HepG2 (cell line): ENCODE measurements around the gene GTF2A1. TPM values are rescaled to one million over a fixed set of nuclear protein-coding genes. Genes with fewer than 3 reads are reported as not detected.
A peak's percentile ranks its signal among the peaks of the same experiment; 100 is the strongest.

Source experiments
- BHLHE40 ChIP-seq: IDR thresholded peaks from 2 replicates; pipeline ENCODE4 v1.6.1; 2011; ENCODE audit warnings: low read length, improper control_type of control experiment
- CEBPG ChIP-seq: IDR thresholded peaks from 2 replicates; pipeline ENCODE4 v1.6.1; 2016
- ERF ChIP-seq: IDR thresholded peaks from 2 replicates; pipeline ENCODE4 v1.6.1; 2018; ENCODE audit warnings: missing biosample characterization, missing genetic modification reagents
- FOXP1 ChIP-seq, 2 experiments: fragments of 450-650 bp in 1 of 2; IDR thresholded peaks; 2 replicates each; pipeline ENCODE4 v1.6.1; 2017 to 2018; ENCODE audit warnings: antibody characterized with exemption in 1 of 2
- MTF1 ChIP-seq: sonication (generic); formaldehyde crosslinking; IDR thresholded peaks from 2 replicates; pipeline ENCODE4 v1.5.0; 2020; ENCODE audit warnings: missing genetic modification reagents
- MYNN ChIP-seq: sonication (generic); formaldehyde crosslinking; IDR thresholded peaks from 2 replicates; pipeline ENCODE4 v1.4.0; 2020; ENCODE audit warnings: mild to moderate bottlenecking, low read depth, missing genetic modification reagents
- NFE2L2 ChIP-seq: fragments of 150-350 bp; IDR thresholded peaks from 2 replicates; pipeline ENCODE4 v1.6.1; 2014; ENCODE audit warnings: low read length
- NRL ChIP-seq: sonication (generic); formaldehyde crosslinking; IDR thresholded peaks from 2 replicates; pipeline ENCODE4 v1.5.0; 2020; ENCODE audit warnings: missing genetic modification reagents, mild to moderate bottlenecking, moderate library complexity, borderline replicate concordance
- TP53 ChIP-seq: sonication (generic); formaldehyde crosslinking; conservative IDR thresholded peaks from 2 replicates; pipeline ENCODE4 v1.4.0; 2020; ENCODE audit warnings: missing genetic modification reagents
- ZNF12 ChIP-seq: sonication (generic); formaldehyde crosslinking; IDR thresholded peaks from 2 replicates; pipeline ENCODE4 v1.5.0; 2020; ENCODE audit warnings: missing genetic modification reagents
- ZNF530 ChIP-seq: sonication (generic); formaldehyde crosslinking; IDR thresholded peaks from 2 replicates; pipeline ENCODE4 v1.5.0; 2020; ENCODE audit warnings: low read depth, mild to moderate bottlenecking, missing genetic modification reagents
- ZNF546 ChIP-seq: sonication (generic); formaldehyde crosslinking; conservative IDR thresholded peaks from 2 replicates; pipeline ENCODE4 v1.8.1; 2023; ENCODE audit warnings: mild to moderate bottlenecking, missing genetic modification reagents
- ZNF616 ChIP-seq: sonication (generic); formaldehyde crosslinking; IDR thresholded peaks from 2 replicates; pipeline ENCODE4 v1.5.0; 2020; ENCODE audit warnings: low read depth, mild to moderate bottlenecking, missing genetic modification reagents
- ZNF652 ChIP-seq: IDR thresholded peaks from 2 replicates; pipeline ENCODE4 v1.6.1; 2016; ENCODE audit warnings: low read depth, borderline replicate concordance
- ZNF883 ChIP-seq: sonication (generic); formaldehyde crosslinking; IDR thresholded peaks from 2 replicates; pipeline ENCODE4 v1.5.1; 2020; ENCODE audit warnings: mild to moderate bottlenecking, missing genetic modification reagents; ENCODE audit errors: not compliant biosample characterization
- polyA plus RNA-seq, 8 experiments: library from polyadenylated mRNA; depleted of rRNA in 3 of 8; stranded (reverse) in 7 of 8; unstranded in 1 of 8; fragments of >200 nt; fragmentation: Illumina TruSeq in 4 of 8; extraction: Trizol in 4 of 8; gene quantifications; 2 replicates each; pipeline versions ENCODE4 v1.2.1 to v1.2.3, GENCODE V29; 2011 to 2016; ENCODE audit warnings: low read depth in 4 of 8, missing spikeins in 1 of 8, mixed read lengths in 1 of 8; ENCODE audit not compliant: insufficient read depth in 1 of 8
- total RNA-seq, 5 experiments: library from RNA; depleted of rRNA; stranded (reverse); fragments of >200 nt; fragmentation: Illumina TruSeq; extraction: Trizol; gene quantifications; 2 replicates each; pipeline ENCODE4 v1.2.3, GENCODE V29; 2016; ENCODE audit warnings: low read depth in 1 of 5
- TF ChIP-seq, protein P1 (sequence below): IDR thresholded peaks from 2 replicates; pipeline ENCODE4 v1.6.1; 2016; ENCODE audit warnings: mild to moderate bottlenecking, missing biosample characterization, missing genetic modification reagents
- TF ChIP-seq, protein P2 (sequence below): sonication (generic); formaldehyde crosslinking; IDR thresholded peaks from 2 replicates; pipeline ENCODE4 v1.4.0; 2020; ENCODE audit warnings: missing genetic modification reagents, borderline replicate concordance
- TF ChIP-seq, protein P3 (sequence below): sonication (generic); formaldehyde crosslinking; IDR thresholded peaks from 2 replicates; pipeline ENCODE4 v1.8.0; 2022; ENCODE audit warnings: mild to moderate bottlenecking, missing genetic modification reagents; ENCODE audit not compliant: insufficient replicate concordance

The GTF2A1 gene
- total and polyA plus RNA-seq, 2 of the 13 experiments (the other 11 are each of a cell fraction or from before 2014, with no cell fraction given): 14.9 to 17.5 TPM

DNA sequence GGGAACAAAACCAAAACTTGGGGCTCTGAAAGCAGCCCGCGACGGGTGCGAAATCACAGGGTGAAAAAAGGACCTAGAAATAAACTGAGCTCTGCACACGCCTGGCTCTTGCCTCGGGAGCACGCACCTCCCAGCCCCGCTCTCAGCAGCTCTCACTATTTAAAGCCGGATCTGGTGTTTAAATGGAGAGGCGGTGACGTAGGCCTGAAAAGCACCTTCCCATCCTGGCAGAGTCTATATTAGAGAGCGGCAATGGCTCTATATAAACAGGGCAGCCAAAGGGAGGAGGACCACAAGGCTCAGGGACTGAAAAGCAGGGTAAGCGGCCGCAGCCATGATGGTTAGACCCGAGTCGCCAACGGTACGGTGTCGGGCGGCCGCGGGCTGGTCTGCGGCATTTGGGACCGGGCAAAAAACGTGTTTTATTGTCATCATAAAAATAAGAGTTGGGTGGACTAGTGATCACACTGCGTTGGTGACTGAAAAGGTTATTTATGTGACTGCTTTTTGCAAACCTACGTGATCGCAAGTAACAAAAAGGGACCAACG, 1.5 kb downstream of the GTF2A1 start (continued):
- peak; percentile 61; the same call in 1 of the 2 replicates for TF ChIP-seq ZNF12 (CRISPR knock-in tag)
- TF ChIP-seq BHLHE40: no peak
- no peak for TF ChIP-seq TP53 (CRISPR knock-in tag)
- peak; percentile 56 for TF ChIP-seq ZNF883 (CRISPR knock-in tag)
- 0 out of 2 replicates have a peak, but pooled peaks have one; percentile 7 for TF ChIP-seq ZNF546 (CRISPR knock-in tag)
- TF ChIP-seq NRL: peak; percentile 71; the same call in 1 of the 2 replicates
- no peak for TF ChIP-seq MYNN (CRISPR knock-in tag)
- peak; percentile 76; the same call in 1 of the 2 replicates for TF ChIP-seq ERF (CRISPR knock-in tag)
- TF ChIP-seq NFE2L2: no peak
- TF ChIP-seq FOXP1 (IDR thresholded peaks at IDR 0.05): no peak
- no peak; the same call in 1 of the 2 replicates for TF ChIP-seq FOXP1 (CRISPR knock-in tag; IDR thresholded peaks at IDR 0.05)
- TF ChIP-seq ZNF652 (CRISPR knock-in tag): no peak
- no peak for TF ChIP-seq ZNF616
- TF ChIP-seq, protein P1, sequence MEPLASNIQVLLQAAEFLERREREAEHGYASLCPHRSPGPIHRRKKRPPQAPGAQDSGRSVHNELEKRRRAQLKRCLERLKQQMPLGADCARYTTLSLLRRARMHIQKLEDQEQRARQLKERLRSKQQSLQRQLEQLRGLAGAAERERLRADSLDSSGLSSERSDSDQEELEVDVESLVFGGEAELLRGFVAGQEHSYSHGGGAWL (CRISPR knock-in tag): peak; percentile 71; the same call in 1 of the 2 replicates
- TF ChIP-seq CEBPG: 0 out of 2 replicates have a peak, but pooled peaks have one; percentile 22
- TF ChIP-seq MTF1 (CRISPR knock-in tag): peak; percentile 56; the same call in 1 of the 2 replicates
- no peak for TF ChIP-seq ZNF530 (CRISPR knock-in tag)
- TF ChIP-seq, protein P2, sequence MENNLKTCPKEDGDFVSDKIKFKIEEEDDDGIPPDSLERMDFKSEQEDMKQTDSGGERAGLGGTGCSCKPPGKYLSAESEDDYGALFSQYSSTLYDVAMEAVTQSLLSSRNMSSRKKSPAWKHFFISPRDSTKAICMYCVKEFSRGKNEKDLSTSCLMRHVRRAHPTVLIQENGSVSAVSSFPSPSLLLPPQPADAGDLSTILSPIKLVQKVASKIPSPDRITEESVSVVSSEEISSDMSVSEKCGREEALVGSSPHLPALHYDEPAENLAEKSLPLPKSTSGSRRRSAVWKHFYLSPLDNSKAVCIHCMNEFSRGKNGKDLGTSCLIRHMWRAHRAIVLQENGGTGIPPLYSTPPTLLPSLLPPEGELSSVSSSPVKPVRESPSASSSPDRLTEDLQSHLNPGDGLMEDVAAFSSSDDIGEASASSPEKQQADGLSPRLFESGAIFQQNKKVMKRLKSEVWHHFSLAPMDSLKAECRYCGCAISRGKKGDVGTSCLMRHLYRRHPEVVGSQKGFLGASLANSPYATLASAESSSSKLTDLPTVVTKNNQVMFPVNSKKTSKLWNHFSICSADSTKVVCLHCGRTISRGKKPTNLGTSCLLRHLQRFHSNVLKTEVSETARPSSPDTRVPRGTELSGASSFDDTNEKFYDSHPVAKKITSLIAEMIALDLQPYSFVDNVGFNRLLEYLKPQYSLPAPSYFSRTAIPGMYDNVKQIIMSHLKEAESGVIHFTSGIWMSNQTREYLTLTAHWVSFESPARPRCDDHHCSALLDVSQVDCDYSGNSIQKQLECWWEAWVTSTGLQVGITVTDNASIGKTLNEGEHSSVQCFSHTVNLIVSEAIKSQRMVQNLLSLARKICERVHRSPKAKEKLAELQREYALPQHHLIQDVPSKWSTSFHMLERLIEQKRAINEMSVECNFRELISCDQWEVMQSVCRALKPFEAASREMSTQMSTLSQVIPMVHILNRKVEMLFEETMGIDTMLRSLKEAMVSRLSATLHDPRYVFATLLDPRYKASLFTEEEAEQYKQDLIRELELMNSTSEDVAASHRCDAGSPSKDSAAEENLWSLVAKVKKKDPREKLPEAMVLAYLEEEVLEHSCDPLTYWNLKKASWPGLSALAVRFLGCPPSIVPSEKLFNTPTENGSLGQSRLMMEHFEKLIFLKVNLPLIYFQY (CRISPR knock-in tag): peak; percentile 32; the same call in 1 of the 2 replicates
- TF ChIP-seq, protein P3, sequence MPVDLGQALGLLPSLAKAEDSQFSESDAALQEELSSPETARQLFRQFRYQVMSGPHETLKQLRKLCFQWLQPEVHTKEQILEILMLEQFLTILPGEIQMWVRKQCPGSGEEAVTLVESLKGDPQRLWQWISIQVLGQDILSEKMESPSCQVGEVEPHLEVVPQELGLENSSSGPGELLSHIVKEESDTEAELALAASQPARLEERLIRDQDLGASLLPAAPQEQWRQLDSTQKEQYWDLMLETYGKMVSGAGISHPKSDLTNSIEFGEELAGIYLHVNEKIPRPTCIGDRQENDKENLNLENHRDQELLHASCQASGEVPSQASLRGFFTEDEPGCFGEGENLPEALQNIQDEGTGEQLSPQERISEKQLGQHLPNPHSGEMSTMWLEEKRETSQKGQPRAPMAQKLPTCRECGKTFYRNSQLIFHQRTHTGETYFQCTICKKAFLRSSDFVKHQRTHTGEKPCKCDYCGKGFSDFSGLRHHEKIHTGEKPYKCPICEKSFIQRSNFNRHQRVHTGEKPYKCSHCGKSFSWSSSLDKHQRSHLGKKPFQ (CRISPR knock-in tag): no peak
